Activated B cell treated with CpG ODN at 0.5 μM for 24 hours (primary cell): ENCODE data around the gene SIX3. TPM values are rescaled to one million over a fixed set of nuclear protein-coding genes. Genes with fewer than 3 reads are reported as not detected.

Source experiments
- ATAC-seq: fragments of 200-7000 bp; cut with Tn5 transposase; one replicate; pipeline ENCODE4 v1.10.0; 2021; ENCODE audit warnings: low read depth, mild to moderate bottlenecking, moderate library complexity
- CTCF ChIA-PET: fragments of 350-600 bp; sonication (Branson Sonifier 250); formaldehyde crosslinking; loops from one replicate; lab custom pipeline; 2021; ENCODE audit warnings: antibody characterized with exemption; lab: Charles Lee
- POLR2A ChIA-PET: fragments of 350-600 bp; sonication (Branson Sonifier 250); formaldehyde crosslinking; loops from one replicate; lab custom pipeline; 2021; ENCODE audit warnings: antibody characterized with exemption; lab: Charles Lee
- DNase-seq: peaks from one replicate; pipeline ENCODE4 v3.0.0; 2022
- H3K27ac Mint-ChIP-seq: one replicate; pipeline ENCODE4 v1.8.0; 2020; ENCODE audit warnings: mixed read lengths
- H3K27me3 Mint-ChIP-seq: one replicate; pipeline ENCODE4 v1.8.0; 2021; ENCODE audit warnings: mixed read lengths
- H3K36me3 Mint-ChIP-seq: one replicate; pipeline ENCODE4 v1.8.0; 2021; ENCODE audit warnings: low read depth, mixed read lengths
- H3K4me1 Mint-ChIP-seq: one replicate; pipeline ENCODE4 v1.8.0; 2021; ENCODE audit warnings: mixed read lengths
- H3K4me3 Mint-ChIP-seq: one replicate; pipeline ENCODE4 v1.8.0; 2020; ENCODE audit warnings: mild to moderate bottlenecking, mixed read lengths
- H3K9me3 Mint-ChIP-seq: one replicate; pipeline ENCODE4 v1.8.0; 2020; ENCODE audit warnings: mixed read lengths
- CTCF ChIP-seq: fragments of 200-600 bp; IDR thresholded peaks from one replicate; pipeline ENCODE4 v1.8.0; 2022; ENCODE audit warnings: antibody characterized with exemption, mild to moderate bottlenecking
- intact Hi-C: fragments of 100-400 bp; cut with micrococcal nuclease; formaldehyde crosslinking; loops from one replicate; pipeline ENCODE4 v1.15.1; 2024
- total RNA-seq: library from RNA; stranded (reverse); gene quantifications from 2 replicates; pipeline ENCODE4 v1.2.3, GENCODE V29; 2022

Gene SIX3
- total RNA-seq, 1 donor from 2014 or later, result not detected

GRCh38 chr2:44939106-44940048 lies 2.1 kb upstream of the SIX3 start:
- no peak overlapping the region for H3K4me3 Mint-ChIP-seq
- TF ChIP-seq CTCF, result no peak
- no peaks in the 10 kb centered on the region for H3K9me3 Mint-ChIP-seq
- peaks cover 67% of the 10 kb centered on the region for H3K4me1 Mint-ChIP-seq
- H3K27ac Mint-ChIP-seq, result no peak overlapping the region
- DNase-seq (no peak), ATAC-seq (no peak)
- H3K27me3 Mint-ChIP-seq, result peaks cover 61% of the 10 kb centered on the region
- ChIA-PET CTCF (no interaction called here), POLR2A (interaction anchor here (0.7 kb wide), 1 partner anchor 12 kb away, joined by 7 read pairs; no protein-coding TSS in a partner anchor)
- intact Hi-C loops, result loop anchor here (5.0 kb wide), 3 partner anchors 68 to 772 kb away; partner anchors contain the start of genes PPM1B and SIX2
- no peaks in the 10 kb centered on the region for H3K36me3 Mint-ChIP-seq

DNA sequence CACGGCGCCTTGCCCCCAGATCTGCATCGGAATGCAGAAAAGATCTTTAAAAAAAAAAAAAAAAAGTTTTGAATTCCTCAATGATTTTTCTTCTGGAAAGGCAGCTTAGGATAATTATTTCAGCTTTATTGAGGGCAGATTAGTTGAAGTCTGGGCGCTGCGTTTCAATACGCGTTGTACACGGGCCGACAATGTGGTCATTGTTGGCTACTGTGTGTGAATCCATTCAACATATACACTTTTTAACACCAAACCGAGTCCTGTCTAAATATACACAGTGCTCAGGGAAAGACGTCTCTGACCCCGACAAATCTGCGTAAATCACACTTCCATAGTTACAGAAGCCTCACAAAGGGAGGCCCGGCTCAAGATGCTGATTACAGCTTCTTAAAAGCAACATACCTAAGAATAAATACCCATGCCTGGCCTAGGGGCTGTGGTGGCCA lies 1.4 kb upstream of the SIX3 start:
- no peaks in the 10 kb centered on the region for H3K9me3 Mint-ChIP-seq
- no peak for DNase-seq
- no peak overlapping the region for H3K27ac Mint-ChIP-seq
- TF ChIP-seq CTCF, result no peak
- ChIA-PET POLR2A (interaction anchor here (0.7 kb wide), 1 partner anchor 13 kb away, joined by 7 read pairs; no protein-coding TSS in a partner anchor), CTCF (no interaction called here)
- no peaks in the 10 kb centered on the region for H3K36me3 Mint-ChIP-seq
- peaks cover 72% of the 10 kb centered on the region for H3K4me1 Mint-ChIP-seq
- intact Hi-C loops, result loop anchor here (5.0 kb wide), 3 partner anchors 67 to 773 kb away; partner anchors contain the start of genes PPM1B and SIX2
- no peak overlapping the region for H3K4me3 Mint-ChIP-seq
- H3K27me3 Mint-ChIP-seq, result peaks cover 66% of the 10 kb centered on the region
- no peak for ATAC-seq

GRCh38 chr2:44940732-44941464 lies 604 bp upstream of the SIX3 start:
- ChIA-PET CTCF (no interaction called here), POLR2A (no interaction called here)
- ATAC-seq (no peak), DNase-seq (no peak)
- Mint-ChIP-seq H3K36me3 (no peaks in the 10 kb centered on the region), H3K27me3 (peaks cover 72% of the 10 kb centered on the region), H3K9me3 (no peaks in the 10 kb centered on the region), H3K4me1 (peaks cover 70% of the 10 kb centered on the region), H3K27ac (no peak overlapping the region), H3K4me3 (peak overlapping the region; percentile 85)
- intact Hi-C loops, result loop anchor here (5.0 kb wide), 3 partner anchors 66 to 774 kb away; partner anchors contain the start of genes PPM1B and SIX2
- no peak for TF ChIP-seq CTCF

DNA sequence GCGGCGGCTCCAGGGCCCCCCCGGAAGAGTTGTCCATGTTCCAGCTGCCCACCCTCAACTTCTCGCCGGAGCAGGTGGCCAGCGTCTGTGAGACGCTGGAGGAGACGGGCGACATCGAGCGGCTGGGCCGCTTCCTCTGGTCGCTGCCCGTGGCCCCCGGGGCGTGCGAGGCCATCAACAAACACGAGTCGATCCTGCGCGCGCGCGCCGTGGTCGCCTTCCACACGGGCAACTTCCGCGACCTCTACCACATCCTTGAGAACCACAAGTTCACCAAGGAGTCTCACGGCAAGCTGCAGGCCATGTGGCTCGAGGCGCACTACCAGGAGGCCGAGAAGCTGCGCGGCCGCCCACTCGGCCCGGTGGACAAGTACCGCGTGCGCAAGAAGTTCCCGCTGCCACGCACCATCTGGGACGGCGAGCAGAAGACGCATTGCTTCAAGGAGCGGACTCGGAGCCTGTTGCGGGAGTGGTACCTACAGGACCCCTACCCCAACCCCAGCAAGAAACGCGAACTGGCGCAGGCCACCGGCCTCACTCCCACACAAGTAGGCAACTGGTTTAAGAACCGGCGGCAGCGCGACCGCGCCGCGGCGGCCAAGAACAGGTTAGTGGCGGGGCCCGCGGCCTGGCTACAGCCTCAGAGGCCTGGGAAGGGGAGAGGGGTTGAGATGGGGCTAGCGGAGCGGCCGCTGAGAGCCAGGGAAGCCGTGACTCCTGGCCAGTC lies 965 bp downstream of the SIX3 start:
- DNase-seq (no peak), ATAC-seq (no peak)
- no peak for TF ChIP-seq CTCF
- Mint-ChIP-seq H3K27ac (no peak overlapping the region), H3K27me3 (peaks cover 72% of the 10 kb centered on the region), H3K36me3 (no peaks in the 10 kb centered on the region), H3K9me3 (no peaks in the 10 kb centered on the region), H3K4me3 (peak overlapping the region; percentile 85), H3K4me1 (peaks cover 59% of the 10 kb centered on the region)
- CTCF ChIA-PET, result interaction anchor here (1.4 kb wide), 1 partner anchor 13 kb away, joined by 7 read pairs; no protein-coding TSS in a partner anchor
- intact Hi-C loops, result loop anchor here (1.0 to 5.0 kb wide), 4 partner anchors 12 to 775 kb away; partner anchors contain the start of genes PPM1B and SIX2
- POLR2A ChIA-PET, result no interaction called here
